ENCODE results near the gene GRPEL2. TPM values are rescaled to one million over a fixed set of nuclear protein-coding genes. Genes with fewer than 3 reads are reported as not detected.

The GRPEL2 gene
- total and polyA plus RNA-seq, 2 experiments from 2014 or later: 20.2 to 62.2 TPM

DNA sequence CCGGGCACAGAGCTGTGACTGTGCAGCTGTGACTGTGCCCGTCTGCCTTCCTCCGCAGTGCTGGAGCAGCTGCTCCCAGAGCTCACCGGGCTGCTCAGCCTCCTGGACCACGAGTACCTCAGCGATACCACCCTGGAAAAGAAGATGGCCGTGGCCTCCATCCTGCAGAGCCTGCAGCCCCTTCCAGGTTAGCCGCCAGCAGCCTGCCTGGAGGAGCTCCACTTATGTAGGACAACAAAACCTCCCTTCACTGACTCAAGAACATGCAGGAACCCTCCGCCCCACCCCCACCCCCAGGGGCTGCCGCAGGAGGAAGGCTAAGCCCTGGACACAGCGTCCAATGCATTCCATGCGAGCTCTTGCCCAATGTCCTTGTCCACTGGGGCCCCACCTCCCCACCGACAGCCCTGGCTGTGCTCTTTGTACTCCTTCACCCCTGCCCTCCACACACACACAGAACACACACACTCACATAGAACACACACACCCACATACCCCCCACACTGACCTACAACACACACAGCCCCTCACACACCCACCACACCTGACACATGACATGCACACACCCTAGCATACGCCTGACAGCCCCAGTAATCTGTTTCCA lies 45.7 kb upstream of the GRPEL2 start:
- Histone ChIP-seq H3K4me3 (no peak overlapping the region), H3K27me3 (ENCODE audit: insufficient read depth) (no peaks in the 10 kb centered on the region), H3K4me1 (ENCODE audit: insufficient read depth) (no peaks in the 10 kb centered on the region), H3K79me2 (replicated peaks; ENCODE audit: insufficient read depth) (no peaks in the 10 kb centered on the region), H3F3A (replicated peaks; ENCODE audit: low read depth) (no peaks in the 10 kb centered on the region), H3K36me3 (ENCODE audit: insufficient read depth) (no peaks in the 10 kb centered on the region), H3K9me2 (ENCODE audit: insufficient read depth) (no peaks in the 10 kb centered on the region), H2AFZ (no peak overlapping the region), H3K27ac (ENCODE audit: low read depth) (no peak overlapping the region), H4K20me1 (replicated peaks; ENCODE audit: insufficient read depth) (no peaks in the 10 kb centered on the region), H3K4me2 (no peak overlapping the region)
- H3K36me3 Mint-ChIP-seq (ENCODE audit: low read depth): no peaks in the 10 kb centered on the region
- no peak for DNase-seq (ENCODE audit: low spot score)
- peaks cover 7% of the 10 kb centered on the region for H3K27me3 Mint-ChIP-seq (ENCODE audit: insufficient read depth, low read depth, poor library complexity)
- H3K9me3 Mint-ChIP-seq: no peaks in the 10 kb centered on the region
- no peak overlapping the region for H3K27ac Mint-ChIP-seq
- H3K4me1 Mint-ChIP-seq: peaks cover 15% of the 10 kb centered on the region
- no peak overlapping the region for H3K4me3 Mint-ChIP-seq
- no peak for ATAC-seq
- no peak for TF ChIP-seq ZNF331 (CRISPR knock-in tag; IDR thresholded peaks at IDR 0.05; ENCODE audit: low read depth)
- no peak for TF ChIP-seq STAT1 (IDR thresholded peaks at IDR 0.05; ENCODE audit: unreplicated experiment)
- TF ChIP-seq EZH2 (IDR thresholded peaks at IDR 0.05; ENCODE audit: low read depth, unreplicated experiment): no peak
- TF ChIP-seq EZH2phosphoT487 (IDR thresholded peaks at IDR 0.05; ENCODE audit: unreplicated experiment): no peak
- TF ChIP-seq ZNF114 (CRISPR knock-in tag; IDR thresholded peaks at IDR 0.05): no peak
- TF ChIP-seq POLR2AphosphoS5 (IDR thresholded peaks at IDR 0.05; ENCODE audit: low read depth): no peak

DNA sequence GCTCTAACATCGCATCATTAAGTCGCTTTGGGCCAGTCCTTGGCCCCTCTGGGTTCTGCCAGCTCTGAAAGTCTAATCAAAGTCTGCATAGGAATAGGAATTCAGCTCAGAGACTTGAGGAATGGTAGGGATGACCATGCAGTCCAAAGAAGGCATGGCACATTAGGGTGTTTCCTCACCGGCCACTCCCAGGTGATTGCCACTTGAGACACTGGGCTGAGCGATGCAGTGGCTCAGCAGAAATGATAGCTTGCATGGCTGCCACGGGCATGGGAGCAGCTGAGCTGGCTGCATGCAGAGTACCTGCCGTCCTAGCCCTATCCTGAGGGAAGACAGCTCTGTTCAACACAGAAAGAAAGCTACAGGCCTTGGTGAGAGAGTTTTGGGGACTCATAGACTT lies 44.9 kb upstream of the GRPEL2 start:
- no peaks in the 10 kb centered on the region for H3K9me2 ChIP-seq (ENCODE audit: insufficient read depth)
- no peaks in the 10 kb centered on the region for H3K79me2 ChIP-seq (replicated peaks; ENCODE audit: insufficient read depth)
- DNase-seq (ENCODE audit: low spot score) (no peak), ATAC-seq (no peak)
- Mint-ChIP-seq H3K4me1 (peaks cover 8% of the 10 kb centered on the region), H3K9me3 (no peaks in the 10 kb centered on the region), H3K27ac (no peak overlapping the region), H3K4me3 (no peak overlapping the region), H3K36me3 (ENCODE audit: low read depth) (no peaks in the 10 kb centered on the region), H3K27me3 (ENCODE audit: insufficient read depth, low read depth, poor library complexity) (peaks cover 2% of the 10 kb centered on the region)
- no peaks in the 10 kb centered on the region for H3K36me3 ChIP-seq (ENCODE audit: insufficient read depth)
- H3F3A ChIP-seq (replicated peaks; ENCODE audit: low read depth): no peaks in the 10 kb centered on the region
- no peaks in the 10 kb centered on the region for H3K27me3 ChIP-seq (ENCODE audit: insufficient read depth)
- H3K27ac ChIP-seq (ENCODE audit: low read depth): no peak overlapping the region
- TF ChIP-seq EZH2 (IDR thresholded peaks at IDR 0.05; ENCODE audit: low read depth, unreplicated experiment) (no peak), EZH2phosphoT487 (IDR thresholded peaks at IDR 0.05; ENCODE audit: unreplicated experiment) (no peak), ZNF331 (CRISPR knock-in tag; IDR thresholded peaks at IDR 0.05; ENCODE audit: low read depth) (no peak), JUNB (IDR thresholded peaks at IDR 0.05; ENCODE audit: unreplicated experiment) (no peak), ZNF114 (CRISPR knock-in tag; IDR thresholded peaks at IDR 0.05) (no peak), CREB1 (CRISPR knock-in tag; IDR thresholded peaks at IDR 0.05; ENCODE audit: low read depth) (no peak)
- H4K20me1 ChIP-seq (replicated peaks; ENCODE audit: insufficient read depth): no peaks in the 10 kb centered on the region
- H3K4me2 ChIP-seq: no peak overlapping the region
- H3K4me3 ChIP-seq: no peak overlapping the region
- H3K4me1 ChIP-seq (ENCODE audit: insufficient read depth): no peaks in the 10 kb centered on the region
- no peak overlapping the region for H2AFZ ChIP-seq

DNA sequence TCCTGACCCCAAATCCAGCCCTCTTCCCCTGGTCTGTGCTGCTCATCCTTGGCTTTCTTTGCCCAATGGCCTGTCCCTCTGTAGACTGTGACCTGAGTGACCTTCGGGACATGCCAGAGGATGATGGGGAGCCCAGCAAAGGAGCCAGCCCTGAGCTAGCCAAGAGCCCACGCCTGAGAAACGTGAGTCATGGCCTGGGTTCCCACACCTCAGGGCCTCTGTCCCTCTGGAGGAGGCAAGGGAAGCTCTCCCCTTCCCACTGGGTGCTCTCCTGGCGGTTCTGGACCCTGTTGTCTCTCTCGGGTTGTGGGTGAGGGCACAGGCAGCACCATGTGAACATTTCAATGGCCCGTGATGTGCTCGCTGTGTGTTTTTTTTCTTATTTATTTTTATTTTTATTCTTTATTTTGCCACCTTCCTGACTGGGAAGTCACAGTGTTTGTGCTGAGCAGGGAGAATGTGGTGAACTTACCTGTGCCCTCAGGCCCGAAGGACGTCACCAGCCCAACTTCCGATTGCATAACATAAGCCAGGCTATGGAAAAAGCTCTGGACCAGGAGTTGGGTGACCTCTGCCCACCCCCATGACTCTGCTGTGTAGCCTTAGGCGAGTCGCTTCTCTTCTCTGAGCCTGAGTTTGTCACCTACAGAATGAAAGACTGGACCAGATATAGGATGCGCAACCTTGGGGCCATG lies 44.1 kb upstream of the GRPEL2 start:
- peaks cover 5% of the 10 kb centered on the region for H3K4me1 Mint-ChIP-seq
- DNase-seq (ENCODE audit: low spot score): no peak
- Histone ChIP-seq H3K4me3 (no peak overlapping the region), H3K4me2 (no peak overlapping the region), H3K36me3 (ENCODE audit: insufficient read depth) (no peaks in the 10 kb centered on the region), H4K20me1 (replicated peaks; ENCODE audit: insufficient read depth) (no peaks in the 10 kb centered on the region), H2AFZ (no peak overlapping the region), H3K79me2 (replicated peaks; ENCODE audit: insufficient read depth) (no peaks in the 10 kb centered on the region), H3K27ac (ENCODE audit: low read depth) (no peak overlapping the region), H3K4me1 (ENCODE audit: insufficient read depth) (no peaks in the 10 kb centered on the region), H3K9me2 (ENCODE audit: insufficient read depth) (no peaks in the 10 kb centered on the region), H3K27me3 (ENCODE audit: insufficient read depth) (no peaks in the 10 kb centered on the region), H3F3A (replicated peaks; ENCODE audit: low read depth) (no peaks in the 10 kb centered on the region)
- no peaks in the 10 kb centered on the region for H3K36me3 Mint-ChIP-seq (ENCODE audit: low read depth)
- H3K27me3 Mint-ChIP-seq (ENCODE audit: insufficient read depth, low read depth, poor library complexity): peaks cover 2% of the 10 kb centered on the region
- ATAC-seq: no peak
- H3K27ac Mint-ChIP-seq: no peak overlapping the region
- H3K4me3 Mint-ChIP-seq: no peak overlapping the region
- no peaks in the 10 kb centered on the region for H3K9me3 Mint-ChIP-seq
- TF ChIP-seq ZNF462 (CRISPR knock-in tag; IDR thresholded peaks at IDR 0.05): no peak
